ENCODE data around the gene RNF121. TPM values are rescaled to one million over a fixed set of nuclear protein-coding genes. Genes with fewer than 3 reads are reported as not detected.

Gene RNF121
- total RNA-seq, 1 donor from 2014 or later, result 24.7 TPM

DNA sequence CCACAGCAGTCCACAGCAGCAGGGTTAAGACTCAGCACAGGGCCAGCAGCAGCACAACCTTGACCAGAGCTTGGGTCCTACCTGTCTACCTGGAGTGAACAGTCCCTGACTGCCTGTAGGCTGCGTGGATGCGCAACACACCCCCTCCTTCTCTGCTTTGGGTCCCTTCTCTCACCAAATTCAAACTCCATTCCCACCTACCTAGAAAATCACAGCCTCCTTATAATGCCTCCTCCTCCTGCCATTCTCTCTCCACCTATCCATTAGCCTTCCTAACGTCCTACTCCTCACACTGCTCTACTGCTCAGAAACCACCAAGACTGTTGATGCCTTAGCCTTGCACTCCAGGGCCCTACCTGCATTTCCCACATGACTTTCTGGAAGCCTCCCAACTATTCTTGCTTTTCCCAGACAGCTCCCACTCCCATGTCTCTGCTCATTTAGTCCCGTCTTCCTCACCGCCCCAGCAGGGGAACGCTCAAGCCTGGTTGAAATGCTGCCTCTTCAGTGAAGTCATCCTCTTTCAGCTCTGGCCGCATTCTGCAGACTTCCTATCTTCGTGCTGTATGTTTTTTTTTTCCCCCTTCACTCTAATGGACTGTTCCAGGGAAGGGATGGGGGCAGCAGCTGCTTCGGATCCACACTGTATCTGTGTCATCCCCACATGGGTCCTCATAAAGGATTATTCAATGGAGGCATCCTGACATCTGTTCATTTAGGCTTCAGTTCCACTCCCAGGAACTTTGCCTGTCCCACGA lies 73.2 kb downstream of the RNF121 start:
- intact Hi-C loops (cut with DNase I), result no loop called here
- peaks cover 43% of the 10 kb centered on the region for H3K4me1 ChIP-seq
- no peaks in the 10 kb centered on the region for H3K9me3 ChIP-seq
- DNase-seq (no peak), ATAC-seq (no peak)
- no peak overlapping the region for H3K4me3 ChIP-seq
- peaks cover 70% of the 10 kb centered on the region for H3K36me3 ChIP-seq
- peak overlapping the region; percentile 11 for H3K27ac ChIP-seq
- TF ChIP-seq, protein P1, sequence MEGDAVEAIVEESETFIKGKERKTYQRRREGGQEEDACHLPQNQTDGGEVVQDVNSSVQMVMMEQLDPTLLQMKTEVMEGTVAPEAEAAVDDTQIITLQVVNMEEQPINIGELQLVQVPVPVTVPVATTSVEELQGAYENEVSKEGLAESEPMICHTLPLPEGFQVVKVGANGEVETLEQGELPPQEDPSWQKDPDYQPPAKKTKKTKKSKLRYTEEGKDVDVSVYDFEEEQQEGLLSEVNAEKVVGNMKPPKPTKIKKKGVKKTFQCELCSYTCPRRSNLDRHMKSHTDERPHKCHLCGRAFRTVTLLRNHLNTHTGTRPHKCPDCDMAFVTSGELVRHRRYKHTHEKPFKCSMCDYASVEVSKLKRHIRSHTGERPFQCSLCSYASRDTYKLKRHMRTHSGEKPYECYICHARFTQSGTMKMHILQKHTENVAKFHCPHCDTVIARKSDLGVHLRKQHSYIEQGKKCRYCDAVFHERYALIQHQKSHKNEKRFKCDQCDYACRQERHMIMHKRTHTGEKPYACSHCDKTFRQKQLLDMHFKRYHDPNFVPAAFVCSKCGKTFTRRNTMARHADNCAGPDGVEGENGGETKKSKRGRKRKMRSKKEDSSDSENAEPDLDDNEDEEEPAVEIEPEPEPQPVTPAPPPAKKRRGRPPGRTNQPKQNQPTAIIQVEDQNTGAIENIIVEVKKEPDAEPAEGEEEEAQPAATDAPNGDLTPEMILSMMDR (IDR thresholded peaks at IDR 0.05), result no peak
- no peaks in the 10 kb centered on the region for H3K27me3 ChIP-seq (ENCODE audit: low read depth)

DNA sequence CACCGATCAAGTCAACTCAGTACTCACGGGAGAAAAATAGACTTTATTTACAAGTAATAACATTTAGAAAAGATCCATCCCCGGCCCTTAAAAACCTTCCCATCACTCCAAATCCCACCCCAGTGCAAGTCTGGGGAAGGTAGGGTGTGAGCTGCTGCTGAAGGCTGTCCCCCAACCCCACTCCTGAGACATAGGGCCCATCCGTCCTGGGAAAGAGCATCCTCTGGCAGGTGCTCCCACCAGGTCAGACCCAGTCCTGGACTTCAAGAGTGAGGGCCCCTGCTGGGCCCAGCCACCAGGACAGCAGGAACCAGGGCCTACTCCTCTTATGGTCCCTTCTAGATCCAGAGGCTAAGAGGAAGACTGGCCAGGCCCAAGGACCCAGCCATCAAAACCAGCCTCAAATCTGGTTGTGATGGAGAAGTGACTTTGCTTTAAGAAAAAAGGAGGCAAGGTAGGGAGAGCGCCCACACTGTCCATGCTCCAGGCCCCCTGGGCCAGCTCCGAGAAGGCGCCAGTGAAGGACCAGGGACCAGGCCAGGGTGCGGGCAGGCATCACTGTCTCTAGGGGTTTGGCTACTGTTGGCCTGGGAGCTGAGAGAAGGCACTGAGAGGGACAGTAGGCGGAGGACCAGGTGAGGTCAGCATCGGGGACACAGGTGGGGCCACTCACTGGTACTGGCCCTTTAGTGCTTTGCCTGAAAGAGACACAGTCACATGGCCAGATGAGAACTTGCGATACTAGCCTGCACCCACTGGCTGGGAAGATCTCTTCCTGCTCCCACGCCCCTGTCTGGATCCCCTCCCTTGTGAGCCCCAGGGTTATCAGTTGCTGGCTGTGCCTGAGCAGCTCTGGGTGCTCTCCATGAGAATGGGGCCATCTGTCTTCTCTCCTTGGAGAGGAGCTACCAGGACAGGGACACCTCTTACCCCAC lies 74.3 kb downstream of the RNF121 start:
- Histone ChIP-seq H3K36me3 (peaks cover 81% of the 10 kb centered on the region), H3K27ac (no peak overlapping the region), H3K9me3 (no peaks in the 10 kb centered on the region), H3K4me1 (peaks cover 34% of the 10 kb centered on the region), H3K4me3 (no peak overlapping the region), H3K27me3 (ENCODE audit: low read depth) (no peaks in the 10 kb centered on the region)
- intact Hi-C loops (cut with DNase I), result no loop called here
- ATAC-seq (no peak), DNase-seq (no peak)
- TF ChIP-seq, protein P1 (IDR thresholded peaks at IDR 0.05), result no peak

DNA sequence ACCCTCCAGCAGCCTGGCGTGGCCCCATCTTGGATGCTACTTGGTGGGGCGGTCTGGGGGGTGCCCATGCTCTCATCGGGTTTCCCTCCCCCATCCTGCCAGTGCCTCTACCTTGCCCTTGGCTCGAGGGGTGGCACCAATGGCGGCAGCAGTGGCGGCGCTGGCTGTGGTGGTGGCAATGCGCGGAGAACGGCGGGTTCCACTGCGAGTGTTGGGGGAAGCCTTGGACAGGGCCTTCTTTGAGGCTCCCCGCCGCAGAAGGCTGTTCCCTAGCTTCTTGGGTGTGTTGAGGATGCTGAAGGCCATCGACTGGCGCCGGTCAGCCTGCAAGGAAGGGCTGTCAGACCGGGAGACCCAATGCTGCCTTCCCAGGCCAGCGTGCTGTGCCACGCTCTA lies 74.9 kb downstream of the RNF121 start:
- Histone ChIP-seq H3K4me1 (peaks cover 27% of the 10 kb centered on the region), H3K4me3 (no peak overlapping the region), H3K9me3 (no peaks in the 10 kb centered on the region), H3K27ac (no peak overlapping the region), H3K36me3 (peaks cover 88% of the 10 kb centered on the region), H3K27me3 (ENCODE audit: low read depth) (no peaks in the 10 kb centered on the region)
- TF ChIP-seq, protein P1 (IDR thresholded peaks at IDR 0.05), result no peak
- ATAC-seq (no peak), DNase-seq (no peak)
- intact Hi-C loops (cut with DNase I), result no loop called here

DNA sequence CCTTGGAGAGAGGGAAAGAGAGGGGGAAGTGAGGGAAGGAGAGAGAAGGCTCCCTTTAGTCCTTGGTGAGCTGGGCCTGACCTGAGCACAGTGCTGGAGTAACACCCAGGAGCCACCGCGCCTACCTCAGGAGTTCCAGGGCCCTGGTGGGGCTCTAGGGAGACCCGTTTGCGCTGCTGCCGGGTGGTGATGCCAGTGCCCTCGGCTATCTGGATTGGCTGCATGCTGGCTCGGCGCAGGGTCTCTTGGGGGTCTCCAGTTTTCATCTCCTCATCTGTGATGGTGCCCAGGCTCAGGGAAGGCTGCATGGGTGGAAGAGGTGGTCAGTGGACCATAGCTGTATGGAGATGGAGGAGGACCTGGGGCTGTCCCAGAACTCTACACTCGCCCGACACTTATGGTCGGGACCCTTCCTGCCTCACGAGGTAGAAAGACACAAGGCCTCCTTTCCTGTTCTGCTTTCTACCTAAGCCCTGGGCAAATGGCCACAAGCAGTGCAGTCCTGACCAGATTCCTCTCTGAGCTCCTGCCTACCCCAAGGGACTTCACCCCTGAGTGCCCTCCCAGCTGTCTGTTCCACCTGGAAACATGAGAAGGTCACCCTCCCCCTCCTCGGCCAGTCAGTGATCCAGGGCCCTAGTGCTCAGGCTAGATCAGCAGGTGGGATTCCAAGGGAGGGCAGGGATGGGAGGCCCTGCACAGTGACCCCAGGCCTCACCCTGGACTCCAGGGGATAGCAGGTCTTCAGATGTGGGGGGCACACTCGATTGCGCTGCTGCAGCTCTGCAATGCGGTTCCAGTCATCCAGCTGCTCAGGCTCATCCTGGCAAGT lies 75.9 kb downstream of the RNF121 start:
- no peak for DNase-seq

More for the DNA sequence above, 75.9 kb downstream of the RNF121 start:
- H3K27ac ChIP-seq, result no peak overlapping the region
- H3K36me3 ChIP-seq, result peaks cover 97% of the 10 kb centered on the region
- peaks cover 18% of the 10 kb centered on the region for H3K4me1 ChIP-seq
- intact Hi-C loops (cut with DNase I), result no loop called here
- no peak for ATAC-seq
- no peak overlapping the region for H3K4me3 ChIP-seq
- no peaks in the 10 kb centered on the region for H3K9me3 ChIP-seq
- TF ChIP-seq, protein P1 (IDR thresholded peaks at IDR 0.05), result no peak
- H3K27me3 ChIP-seq (ENCODE audit: low read depth), result no peaks in the 10 kb centered on the region
